H9 (cell line): ENCODE measurements around the gene GTPBP6. TPM values are rescaled to one million over a fixed set of nuclear protein-coding genes. Genes with fewer than 3 reads are reported as not detected.

ENCODE experiments used
- DNase-seq: peaks from one replicate; pipeline ENCODE4 v3.0.0-alpha.2; 2017
- H2AFZ ChIP-seq: one replicate; pipeline ENCODE4 v1.6.1; 2013; ENCODE audit warnings: mild to moderate bottlenecking, low read length, control low read depth, moderate library complexity
- H2AK5ac ChIP-seq: 2 replicates; pipeline ENCODE4 v1.6.1; 2013; ENCODE audit warnings: low read length, control low read depth, mixed read lengths; ENCODE audit not compliant: insufficient read length
- H2BK120ac ChIP-seq: one replicate; pipeline ENCODE4 v1.6.1; 2013; ENCODE audit warnings: low read depth, mild to moderate bottlenecking, low read length, control low read depth, inconsistent platforms; ENCODE audit not compliant: poor library complexity, severe bottlenecking
- H2BK12ac ChIP-seq: 2 replicates; pipeline ENCODE4 v1.6.1; 2013; ENCODE audit warnings: low read length, control low read depth, mixed read lengths, low read depth; ENCODE audit not compliant: insufficient read length
- H2BK15ac ChIP-seq: 2 replicates; pipeline ENCODE4 v1.6.1; 2013; ENCODE audit warnings: low read depth, low read length, control low read depth
- H2BK20ac ChIP-seq: one replicate; pipeline ENCODE4 v1.6.1; 2013; ENCODE audit warnings: low read depth, mild to moderate bottlenecking, low read length, control low read depth, inconsistent platforms; ENCODE audit not compliant: poor library complexity, severe bottlenecking
- H2BK5ac ChIP-seq: 2 replicates; pipeline ENCODE4 v1.6.1; 2013; ENCODE audit warnings: low read length, control low read depth, mixed read lengths; ENCODE audit not compliant: insufficient read length
- H3K14ac ChIP-seq: 2 replicates; pipeline ENCODE4 v1.6.1; 2013; ENCODE audit warnings: low read length, control low read depth; ENCODE audit not compliant: insufficient read depth
- H3K18ac ChIP-seq: 2 replicates; pipeline ENCODE4 v1.6.1; 2013; ENCODE audit warnings: low read depth, mild to moderate bottlenecking, mixed read lengths, low read length, control low read depth; ENCODE audit not compliant: insufficient read length
- H3K23ac ChIP-seq: 2 replicates; pipeline ENCODE4 v1.6.1; 2013; ENCODE audit warnings: low read length, control low read depth, mixed read lengths, low read depth; ENCODE audit not compliant: insufficient read length
- H3K23me2 ChIP-seq: 2 replicates; pipeline ENCODE4 v1.6.1; 2013; ENCODE audit warnings: low read depth, mild to moderate bottlenecking, mixed read lengths, low read length, control low read depth; ENCODE audit not compliant: insufficient read length, poor library complexity, severe bottlenecking
- H3K27ac ChIP-seq: 2 replicates; pipeline ENCODE4 v1.5.1; 2013; ENCODE audit warnings: low read length, control low read depth, mixed read lengths, low read depth; ENCODE audit not compliant: insufficient read length
- H3K27me3 ChIP-seq: 2 replicates; pipeline ENCODE4 v1.6.1; 2013; ENCODE audit warnings: low read length, control low read depth, inconsistent platforms; ENCODE audit not compliant: insufficient read depth
- H3K4ac ChIP-seq: 2 replicates; pipeline ENCODE4 v1.6.1; 2013; ENCODE audit warnings: low read depth, mild to moderate bottlenecking, control low read depth, inconsistent platforms, low read length, moderate library complexity
- H3K4me1 ChIP-seq: 2 replicates; pipeline ENCODE4 v1.6.1; 2013; ENCODE audit warnings: low read length, control low read depth, inconsistent platforms; ENCODE audit not compliant: insufficient read depth
- H3K4me2 ChIP-seq: 2 replicates; pipeline ENCODE4 v1.6.1; 2013; ENCODE audit warnings: low read length, control low read depth, mixed read lengths; ENCODE audit not compliant: insufficient read length, insufficient read depth
- H3K56ac ChIP-seq: 2 replicates; pipeline ENCODE4 v1.6.1; 2013; ENCODE audit warnings: low read depth, mild to moderate bottlenecking, mixed read lengths, low read length, control low read depth; ENCODE audit not compliant: insufficient read length
- H3K79me1 ChIP-seq: 2 replicates; pipeline ENCODE4 v1.6.1; 2013; ENCODE audit warnings: low read depth, mild to moderate bottlenecking, moderate library complexity, low read length, control low read depth, inconsistent platforms; ENCODE audit not compliant: insufficient read depth, poor library complexity, severe bottlenecking
- H3K79me2 ChIP-seq: 2 replicates; pipeline ENCODE4 v1.6.1; 2013; ENCODE audit warnings: low read length, control low read depth, inconsistent platforms; ENCODE audit not compliant: insufficient read depth
- H3K9ac ChIP-seq: 2 replicates; pipeline ENCODE4 v1.6.1; 2013; ENCODE audit warnings: low read length, control low read depth, mixed read lengths; ENCODE audit not compliant: insufficient read length; ENCODE audit errors: extremely low read depth
- H3K9me3 ChIP-seq: one replicate; pipeline ENCODE4 v1.6.1; 2013; ENCODE audit warnings: low read depth, low read length, inconsistent platforms; ENCODE audit not compliant: control insufficient read depth
- H3T11ph ChIP-seq: one replicate; pipeline ENCODE4 v1.6.1; 2013; ENCODE audit warnings: mild to moderate bottlenecking, low read length, control low read depth, inconsistent platforms
- H4K20me1 ChIP-seq: one replicate; pipeline ENCODE4 v1.6.1; 2013; ENCODE audit not compliant: control insufficient read depth, insufficient read length, insufficient read depth
- H4K5ac ChIP-seq: 2 replicates; pipeline ENCODE4 v1.6.1; 2013; ENCODE audit warnings: low read depth, mild to moderate bottlenecking, mixed read lengths, low read length, control low read depth; ENCODE audit not compliant: insufficient read length
- H4K8ac ChIP-seq: replicated peaks from 2 replicates; pipeline ENCODE4 v1.6.1; 2013; ENCODE audit warnings: low read length, control low read depth, mixed read lengths, low read depth; ENCODE audit not compliant: insufficient read length
- H4K91ac ChIP-seq: 2 replicates; pipeline ENCODE4 v1.6.1; 2013; ENCODE audit warnings: low read depth, mild to moderate bottlenecking, moderate library complexity, mixed read lengths, low read length, control low read depth; ENCODE audit not compliant: insufficient read length
- H3K27ac Mint-ChIP-seq, 3 experiments: 2 replicates in 2 of 3; 3 replicates in 1 of 3; pipeline ENCODE4 v1.8.0; 2020 to 2021; ENCODE audit warnings: mixed read lengths in 3 of 3, mild to moderate bottlenecking in 1 of 3, moderate library complexity in 1 of 3
- H3K27me3 Mint-ChIP-seq: 2 replicates; pipeline ENCODE4 v1.8.0; 2021; ENCODE audit warnings: low read depth, mild to moderate bottlenecking, moderate library complexity, mixed read lengths
- H3K36me3 Mint-ChIP-seq, 3 experiments: 2 replicates in 2 of 3; 3 replicates in 1 of 3; pipeline ENCODE4 v1.8.0; 2020 to 2021; ENCODE audit warnings: low read depth in 3 of 3, mixed read lengths in 3 of 3; ENCODE audit not compliant: insufficient read depth in 1 of 3
- H3K4me1 Mint-ChIP-seq, 2 experiments: 2 replicates each; pipeline ENCODE4 v1.8.0; 2020; ENCODE audit warnings: mixed read lengths in 2 of 2
- H3K4me3 Mint-ChIP-seq, 2 experiments: 2 replicates in 1 of 2; 3 replicates in 1 of 2; pipeline ENCODE4 v1.8.0; 2020 to 2021; ENCODE audit warnings: mild to moderate bottlenecking in 2 of 2, mixed read lengths in 2 of 2, moderate library complexity in 1 of 2
- H3K9me3 Mint-ChIP-seq, 2 experiments: 2 replicates in 1 of 2; 3 replicates in 1 of 2; pipeline ENCODE4 v1.8.0; 2020; ENCODE audit warnings: mild to moderate bottlenecking in 2 of 2, mixed read lengths in 2 of 2, moderate library complexity in 1 of 2
- CTCF ChIP-seq: fragments of 200-600 bp; sonication (generic); conservative IDR thresholded peaks from 3 replicates; pipeline ENCODE4 v1.8.0; 2021; ENCODE audit warnings: antibody characterized with exemption, mild to moderate bottlenecking
- WGBS: extraction: QIAGEN DNeasy Blood & Tissue Kit; methylation state at CpG from one replicate; pipeline ENCODE4 v1.1.7; 2013; ENCODE audit warnings: missing lambda C conversion rate, low lambda C conversion rate, mixed read lengths; ENCODE audit not compliant: insufficient read length; ENCODE audit errors: extremely low coverage; 5-methylcytosine and 5-hydroxymethylcytosine counted together
- total RNA-seq: library from RNA; stranded (reverse); gene quantifications from 2 replicates; pipeline ENCODE4 v1.2.1, GENCODE V29; 2021

The GTPBP6 gene
- total RNA-seq, 1 experiment from 2014 or later: 64.0 TPM

DNA sequence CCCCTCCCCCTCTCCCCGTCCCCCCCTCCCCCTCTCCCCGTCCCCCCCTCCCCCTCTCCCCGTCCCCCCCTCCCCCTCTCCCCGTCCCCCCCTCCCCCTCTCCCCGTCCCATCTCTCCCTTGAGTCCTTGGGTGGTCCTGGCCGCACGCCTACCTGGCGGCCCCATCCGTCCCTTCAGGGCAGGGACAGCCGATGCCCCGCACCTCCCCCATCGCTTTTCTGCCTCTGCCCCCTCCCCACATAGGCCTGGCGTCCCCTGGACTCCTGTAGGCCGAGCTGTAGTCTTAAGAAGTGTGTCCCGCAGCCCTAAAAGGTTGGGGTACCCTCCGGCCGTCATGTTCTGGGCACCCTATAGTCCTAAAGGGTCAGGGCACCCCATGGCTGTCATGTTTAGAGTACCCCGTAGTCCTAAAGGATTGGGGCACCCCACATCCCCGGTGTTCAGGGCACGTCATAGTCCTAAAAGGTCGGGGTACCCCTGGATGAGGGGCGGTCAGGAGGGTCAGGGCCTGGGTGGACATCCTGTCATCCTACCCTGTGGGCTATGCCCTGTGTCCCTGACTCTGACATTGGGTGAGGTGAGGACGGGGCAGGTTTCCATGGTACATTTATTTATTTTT, 10.8 kb upstream of the GTPBP6 start:
- H3K18ac ChIP-seq: no peak overlapping the region
- H2BK12ac ChIP-seq: no peak overlapping the region
- H2AFZ ChIP-seq: no peak overlapping the region
- Mint-ChIP-seq H3K9me3 (peaks cover 11 to 12% of the 10 kb centered on the region in 2 experiments), H3K27ac (no peak overlapping the region; a peak in 1 of 7 replicates), H3K4me1 (peaks cover 0 to 10% of the 10 kb centered on the region in 2 experiments; a peak in 2 of 4 replicates), H3K4me3 (no peak overlapping the region), H3K27me3 (peaks cover 5% of the 10 kb centered on the region), H3K36me3 (peaks cover 2 to 13% (median 2%) of the 10 kb centered on the region in 3 experiments; a peak in 4 of 7 replicates)
- no peak overlapping the region for H3K56ac ChIP-seq
- H4K20me1 ChIP-seq: no peaks in the 10 kb centered on the region
- no peak overlapping the region for H2BK15ac ChIP-seq
- no peak overlapping the region for H3T11ph ChIP-seq
- H3K79me2 ChIP-seq: no peaks in the 10 kb centered on the region
- H3K27me3 ChIP-seq: no peaks in the 10 kb centered on the region
- H3K14ac ChIP-seq: no peak overlapping the region
- no peak overlapping the region for H4K8ac ChIP-seq
- no peak overlapping the region for H3K4me2 ChIP-seq
- H2AK5ac ChIP-seq: no peak overlapping the region
- H3K27ac ChIP-seq: no peak overlapping the region
- no peak overlapping the region for H2BK120ac ChIP-seq
- no peak overlapping the region for H2BK5ac ChIP-seq
- WGBS: no CpG with 5 or more reads among the region's 23 CpGs
- H3K23me2 ChIP-seq: no peaks in the 10 kb centered on the region
- no peak for TF ChIP-seq CTCF
- H2BK20ac ChIP-seq: no peak overlapping the region
- no peak for DNase-seq
- no peaks in the 10 kb centered on the region for H3K79me1 ChIP-seq
- no peak overlapping the region for H3K23ac ChIP-seq
- no peak overlapping the region for H3K9ac ChIP-seq
- no peak overlapping the region for H4K5ac ChIP-seq
- no peaks in the 10 kb centered on the region for H3K4me1 ChIP-seq
- H4K91ac ChIP-seq: no peak overlapping the region
- no peaks in the 10 kb centered on the region for H3K9me3 ChIP-seq
- no peak overlapping the region for H3K4ac ChIP-seq
